ENCODE data around the gene BRD2.

BRD2 gene

DNA sequence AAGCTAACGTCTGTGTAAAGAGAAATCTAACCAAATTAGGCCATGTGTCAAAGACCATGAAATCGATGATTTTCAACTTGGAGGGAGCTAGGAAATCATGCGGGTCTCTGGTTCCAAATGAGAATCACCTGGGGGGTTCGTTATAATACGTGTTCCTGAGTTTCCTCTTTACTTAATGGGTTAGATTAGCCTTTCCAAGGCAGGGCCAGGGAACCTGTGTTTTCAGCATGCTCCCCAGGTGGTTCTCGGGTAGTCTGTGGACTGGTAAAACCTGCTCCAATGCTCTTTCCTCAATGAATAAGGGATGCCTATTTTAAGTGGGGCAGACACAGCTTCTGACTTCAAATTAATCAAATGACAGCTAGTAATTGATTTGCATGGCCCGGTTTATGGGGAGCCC lies 42.0 kb downstream of the BRD2 start:
- TF ChIP-seq GATA3 (IDR thresholded peaks at IDR 0.05; ENCODE audit: low read depth, low read length) = no peak
- TF ChIP-seq GATA2 (IDR thresholded peaks at IDR 0.05; ENCODE audit: low read depth, low read length) = no peak

GRCh38 chr6:33013608-33014007 lies 45.2 kb downstream of the BRD2 start:
- TF ChIP-seq GATA3 (IDR thresholded peaks at IDR 0.05; ENCODE audit: low read depth, low read length) (no peak), GATA2 (IDR thresholded peaks at IDR 0.05; ENCODE audit: low read depth, low read length) (no peak)

DNA sequence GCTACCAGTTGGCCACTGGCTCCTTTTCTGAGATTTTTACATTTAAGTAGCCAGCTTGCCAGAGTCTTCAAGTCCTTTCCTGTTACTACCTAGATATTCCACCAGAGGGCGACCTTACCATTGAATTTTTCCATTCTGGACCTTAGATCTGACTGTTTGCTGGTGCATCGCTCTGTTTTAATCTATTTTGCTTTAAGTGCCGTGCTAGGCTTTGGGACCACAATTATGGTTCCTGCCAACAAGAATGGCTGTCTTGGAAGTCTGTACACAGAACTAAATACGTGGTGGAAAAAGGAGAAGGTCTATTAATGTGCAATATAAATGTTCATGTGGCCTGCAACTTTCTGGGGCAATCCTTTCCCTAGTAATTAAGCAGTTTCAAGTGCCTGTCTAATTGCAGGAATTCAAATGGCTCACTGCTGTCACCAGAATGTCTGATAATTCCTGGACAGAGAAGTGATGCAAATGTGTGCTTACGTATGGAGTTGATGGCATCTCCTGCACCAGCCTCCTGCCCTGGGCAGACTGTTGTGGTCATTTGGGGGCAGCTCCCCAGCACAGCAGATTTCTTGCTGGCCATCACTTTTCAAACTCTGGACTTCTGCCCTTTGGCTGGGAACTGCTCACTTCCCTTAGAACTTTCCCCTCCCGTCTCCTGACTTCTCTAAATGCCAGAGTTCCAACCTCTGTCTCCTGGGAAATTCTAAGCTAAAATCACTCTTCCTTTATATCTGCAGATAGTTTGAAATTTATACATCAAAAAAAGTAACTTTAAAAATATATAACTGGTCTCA lies 46.6 kb downstream of the BRD2 start:
- TF ChIP-seq GATA3 (IDR thresholded peaks at IDR 0.05; ENCODE audit: low read depth, low read length) = no peak

DNA sequence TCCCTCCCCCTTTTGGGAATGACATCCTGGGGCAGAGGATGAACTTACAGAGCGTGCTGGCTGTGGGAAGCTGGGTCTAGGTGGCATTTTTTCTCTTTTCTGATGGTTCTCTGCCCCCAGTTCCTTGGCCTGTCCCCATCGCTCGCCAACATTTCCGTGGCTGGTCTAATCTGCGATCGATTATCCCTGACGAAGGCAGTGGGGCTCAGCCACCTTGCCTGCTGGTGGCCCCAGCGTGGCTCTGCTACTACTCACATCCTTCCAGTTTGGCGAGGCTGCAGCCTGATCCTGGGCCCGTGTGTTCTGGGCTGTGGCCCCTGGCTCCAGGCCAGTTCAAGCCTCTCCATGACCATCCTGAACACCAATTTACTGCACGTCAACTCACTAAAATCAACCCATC lies 47.4 kb downstream of the BRD2 start:
- TF ChIP-seq GATA2 (IDR thresholded peaks at IDR 0.05; ENCODE audit: low read depth, low read length) (no peak), GATA3 (IDR thresholded peaks at IDR 0.05; ENCODE audit: low read depth, low read length) (no peak)

GRCh38 chr6:33017018-33017417 lies 48.6 kb downstream of the BRD2 start:
- TF ChIP-seq GATA2 (IDR thresholded peaks at IDR 0.05; ENCODE audit: low read depth, low read length) (no peak), GATA3 (IDR thresholded peaks at IDR 0.05; ENCODE audit: low read depth, low read length) (no peak)

DNA sequence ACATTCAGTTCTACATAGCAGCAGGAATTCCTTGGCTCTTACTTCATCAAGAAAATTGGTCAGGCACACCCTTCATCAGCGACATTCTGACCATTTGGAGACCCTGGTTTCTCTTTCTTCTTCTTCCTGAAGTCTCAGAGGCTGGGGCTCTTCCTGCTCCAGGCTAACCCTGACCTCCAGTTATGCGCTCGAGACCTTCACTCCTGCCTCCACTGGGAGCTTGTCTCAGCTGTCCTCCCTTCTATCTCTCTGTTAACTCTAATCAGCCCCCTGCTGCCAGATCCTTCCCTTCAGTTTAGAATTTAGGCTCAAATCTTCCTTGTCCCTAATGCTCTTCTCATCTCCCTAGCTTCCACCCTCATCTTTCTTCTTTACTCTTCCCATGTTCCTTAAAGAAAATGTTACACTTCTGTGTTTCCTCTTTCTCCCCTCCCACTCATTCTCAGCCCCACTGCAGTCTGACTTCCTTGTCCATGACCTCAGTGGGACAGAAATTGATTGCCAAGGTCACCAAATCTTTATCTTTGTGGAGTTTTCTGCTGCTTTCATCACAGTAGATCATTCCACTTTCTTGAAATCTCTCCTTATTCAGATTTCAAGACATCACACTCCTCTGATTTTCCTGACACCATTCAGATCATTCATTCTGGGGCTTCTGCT lies 49.4 kb downstream of the BRD2 start:
- no peak for TF ChIP-seq GATA2 (IDR thresholded peaks at IDR 0.05; ENCODE audit: low read depth, low read length)
- TF ChIP-seq GATA3 (IDR thresholded peaks at IDR 0.05; ENCODE audit: low read depth, low read length) = no peak

DNA sequence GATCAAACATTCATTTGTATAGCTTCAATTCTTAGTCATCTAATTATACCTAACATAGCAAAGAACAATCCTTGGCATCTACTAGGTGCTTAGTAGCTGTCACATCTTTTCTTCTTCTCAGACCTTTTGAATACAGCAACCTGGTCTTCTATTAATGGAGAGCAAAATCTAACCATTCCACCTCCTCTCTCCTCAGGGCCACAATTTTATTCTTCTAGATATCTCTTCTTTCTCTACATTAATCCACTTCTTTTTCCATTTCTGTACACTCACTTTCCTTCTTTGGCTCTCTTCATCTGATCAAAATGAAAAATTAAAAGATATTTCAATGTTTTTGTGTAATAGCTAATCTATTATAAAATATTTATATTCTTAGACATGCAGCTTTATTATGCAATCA lies 50.0 kb downstream of the BRD2 start:
- TF ChIP-seq GATA2 (IDR thresholded peaks at IDR 0.05; ENCODE audit: low read depth, low read length) = no peak
- TF ChIP-seq GATA3 (IDR thresholded peaks at IDR 0.05; ENCODE audit: low read depth, low read length) = no peak

GRCh38 chr6:33018904-33019303 lies 50.5 kb downstream of the BRD2 start:
- TF ChIP-seq GATA2 (IDR thresholded peaks at IDR 0.05; ENCODE audit: low read depth, low read length) (no peak), GATA3 (IDR thresholded peaks at IDR 0.05; ENCODE audit: low read depth, low read length) (no peak)

DNA sequence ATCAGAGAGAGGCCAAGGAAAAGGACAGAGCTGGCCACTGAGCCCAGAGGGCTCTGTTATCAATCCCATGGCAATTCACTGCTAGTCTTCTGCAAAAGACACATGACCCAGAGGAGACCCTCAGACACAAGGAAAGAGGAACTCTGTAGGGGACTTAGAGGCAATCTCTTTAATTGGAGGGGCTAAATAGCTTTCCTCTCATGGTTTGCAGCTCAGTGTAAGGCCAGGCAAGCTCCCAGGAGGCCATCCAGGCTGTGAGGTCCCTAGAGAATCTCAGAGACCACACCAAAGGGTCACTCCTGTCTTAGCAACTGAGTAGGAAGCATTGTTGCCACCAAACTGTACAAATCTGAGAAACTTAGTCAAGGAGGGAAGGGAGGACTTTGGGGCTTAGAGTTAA lies 51.0 kb downstream of the BRD2 start:
- no peak for TF ChIP-seq GATA3 (IDR thresholded peaks at IDR 0.05; ENCODE audit: low read depth, low read length)
- no peak for TF ChIP-seq GATA2 (IDR thresholded peaks at IDR 0.05; ENCODE audit: low read depth, low read length)

DNA sequence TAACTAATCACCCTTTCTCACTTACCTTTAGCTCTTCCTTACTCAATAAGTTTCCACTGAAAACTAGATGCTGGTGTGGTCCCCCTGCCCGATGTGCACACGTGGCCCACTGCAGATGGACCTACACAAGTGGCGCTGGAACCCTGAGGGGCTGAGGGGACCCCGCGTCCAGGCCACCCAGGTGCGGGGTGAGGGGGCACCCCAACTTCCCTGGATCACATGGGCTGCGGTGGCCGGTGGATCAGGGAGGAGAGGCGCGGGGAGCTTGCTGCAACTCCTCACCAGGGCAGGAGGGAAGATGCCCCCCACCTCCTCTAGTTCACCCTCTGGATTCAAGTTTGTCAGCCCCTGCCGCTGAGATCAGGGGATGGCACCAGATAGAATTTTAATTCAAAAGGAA lies 53.5 kb downstream of the BRD2 start:
- no peak for TF ChIP-seq GATA3 (IDR thresholded peaks at IDR 0.05; ENCODE audit: low read depth, low read length)
- no peak for TF ChIP-seq GATA2 (IDR thresholded peaks at IDR 0.05; ENCODE audit: low read depth, low read length)

DNA sequence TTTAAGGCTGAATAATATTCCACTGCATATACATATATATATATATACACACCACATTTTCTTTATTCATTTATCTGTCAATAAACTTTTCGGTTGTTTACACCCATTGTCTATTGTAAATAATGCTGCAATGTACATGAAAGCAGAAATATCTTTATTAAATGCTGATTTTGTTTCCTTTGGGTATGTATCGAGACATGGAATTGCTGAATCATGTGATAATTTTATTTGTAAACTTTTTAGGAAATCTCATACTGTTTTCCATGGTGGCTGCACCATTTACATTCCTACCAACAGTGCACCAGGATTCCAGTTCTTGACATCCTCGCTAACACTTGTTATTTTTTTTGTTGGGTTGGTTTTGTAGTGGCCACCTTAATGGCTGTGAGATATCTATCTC lies 55.1 kb downstream of the BRD2 start:
- TF ChIP-seq GATA3 (IDR thresholded peaks at IDR 0.05; ENCODE audit: low read depth, low read length) (no peak), GATA2 (IDR thresholded peaks at IDR 0.05; ENCODE audit: low read depth, low read length) (no peak)

DNA sequence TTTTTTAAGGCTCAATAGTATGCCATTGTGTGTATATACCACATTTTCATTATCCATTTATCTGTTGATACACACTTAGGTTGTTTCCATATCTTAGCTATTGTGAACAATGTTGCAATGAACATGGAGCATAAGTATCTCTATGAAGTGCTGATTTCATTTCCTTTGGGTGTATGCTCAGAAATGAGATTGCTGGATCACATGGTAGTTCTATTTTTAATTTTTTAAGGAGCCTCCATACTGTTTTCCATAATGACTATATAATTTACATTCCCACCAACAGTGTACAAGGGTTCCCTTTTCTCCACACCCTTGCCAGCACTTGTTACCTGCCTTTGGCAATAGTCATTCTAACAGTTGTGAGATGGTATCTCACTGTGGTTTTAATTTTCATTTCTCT lies 56.1 kb downstream of the BRD2 start:
- no peak for TF ChIP-seq GATA3 (IDR thresholded peaks at IDR 0.05; ENCODE audit: low read depth, low read length)
- TF ChIP-seq GATA2 (IDR thresholded peaks at IDR 0.05; ENCODE audit: low read depth, low read length) = no peak

GRCh38 chr6:33028220-33028849 lies 59.9 kb downstream of the BRD2 start:
- TF ChIP-seq GATA2 (IDR thresholded peaks at IDR 0.05; ENCODE audit: low read depth, low read length) (no peak), GATA3 (IDR thresholded peaks at IDR 0.05; ENCODE audit: low read depth, low read length) (no peak)

DNA sequence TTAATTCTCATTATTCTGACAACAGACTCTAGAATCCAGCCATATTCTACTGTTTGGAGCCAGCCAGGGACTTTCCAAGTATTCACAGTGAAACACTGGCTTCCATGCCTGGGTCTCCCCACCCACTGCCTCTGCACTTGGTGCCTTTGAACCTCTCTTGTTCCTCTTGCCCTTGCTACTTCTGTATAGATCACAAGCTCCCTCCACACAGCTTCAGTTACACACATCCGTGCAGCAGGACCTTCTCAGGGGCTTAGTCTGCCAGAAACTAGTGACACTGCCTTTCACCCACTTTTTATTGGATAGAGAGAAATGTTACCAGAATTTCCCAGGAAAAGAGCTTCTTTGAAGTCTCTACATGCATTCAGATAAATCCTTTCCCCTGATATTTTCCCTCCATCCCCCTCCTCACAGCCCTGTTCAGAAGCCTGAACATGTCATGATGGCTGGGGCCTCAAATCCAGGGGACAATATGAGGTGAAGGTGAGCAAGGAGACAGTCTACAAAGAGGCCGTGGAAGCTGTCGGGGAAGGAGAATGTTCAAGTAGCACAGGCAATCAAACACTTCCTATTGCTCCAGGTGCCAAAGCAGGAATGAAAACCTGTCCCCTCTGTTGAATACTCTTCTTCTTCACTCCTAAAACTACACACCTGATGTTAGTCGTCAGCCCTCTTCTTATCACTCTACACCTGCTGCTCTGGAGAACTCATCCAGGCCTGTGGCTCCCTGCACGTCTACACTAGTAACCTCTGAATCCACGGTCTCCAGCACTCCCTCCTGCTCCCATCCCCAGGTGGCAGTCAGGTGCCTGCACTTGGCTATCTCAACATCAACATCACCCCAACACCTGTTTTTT lies 61.2 kb downstream of the BRD2 start:
- TF ChIP-seq GATA2 (IDR thresholded peaks at IDR 0.05; ENCODE audit: low read depth, low read length) (no peak), GATA3 (IDR thresholded peaks at IDR 0.05; ENCODE audit: low read depth, low read length) (no peak)

Measured in SH-SY5Y (cell line).